Astrocyte of the cerebellum (primary cell): ENCODE measurements around the gene FAM210B.
A peak's percentile ranks its signal among the peaks of the same experiment; 100 is the strongest.
"Not testable (repeated sequence)": the region's sequence is repeated elsewhere in the genome, so short reads cannot be mapped to it uniquely, and the experiment has no call there.

Experiments used
- DNase-seq: peaks from one replicate; pipeline ENCODE4 v3.0.0-alpha.2; 2011; ENCODE audit warnings: low read depth
- H3K4me3 ChIP-seq: 2 replicates; pipeline ENCODE4 v1.5.1; 2011; ENCODE audit warnings: mild to moderate bottlenecking, low read depth, low read length, moderate library complexity
- CTCF ChIP-seq: IDR thresholded peaks from 2 replicates; pipeline ENCODE4 v1.5.1; 2012; ENCODE audit warnings: low read length, low read depth, moderate library complexity, mild to moderate bottlenecking; ENCODE audit errors: missing control alignments
- in situ Hi-C: cut with HindIII; loops from 2 replicates; pipeline ENCODE4 v1.10.0; 2017; ENCODE audit warnings: low sequenced_read_pairs

FAM210B gene

GRCh38 chr20:56409956-56410355 lies 51.2 kb downstream of the FAM210B start:
- TF ChIP-seq CTCF, result no peak
- no peak for DNase-seq
- in situ Hi-C loops, result no loop called here
- no peak overlapping the region for H3K4me3 ChIP-seq

- in situ Hi-C loops, DNase-seq, H3K4me3 ChIP-seq: not testable (repeated sequence)
Observed at GRCh38 chr20:56411287-56411686, 52.5 kb downstream of the FAM210B start.

- TF ChIP-seq CTCF, result no peak
- in situ Hi-C loops, result no loop called here
Observed at GRCh38 chr20:56411759-56412472, 53.1 kb downstream of the FAM210B start, which contains the start of gene CASS4. Gene CASS4, plus strand, starts transcription at chr20:56412260. Its CDS starts 199 bp downstream, at chr20:56412459.

GRCh38 chr20:56412473-56412790 lies 53.7 kb downstream of the FAM210B start:
- DNase-seq, result no peak
- no peak overlapping the region for H3K4me3 ChIP-seq
- in situ Hi-C loops, result no loop called here
- TF ChIP-seq CTCF, result no peak

More at GRCh38 chr20:56411759-56412472, 53.1 kb downstream of the FAM210B start, which contains the start of gene CASS4:
- DNase-seq, result peak; percentile 59
- no peak within 1 kb of the TSS for H3K4me3 ChIP-seq

GRCh38 chr20:56412949-56413348 lies 54.2 kb downstream of the FAM210B start:
- DNase-seq, result no peak
- no peak overlapping the region for H3K4me3 ChIP-seq
- TF ChIP-seq CTCF, result no peak
- in situ Hi-C loops, result no loop called here

- no peak overlapping the region for H3K4me3 ChIP-seq
- in situ Hi-C loops, result no loop called here
- no peak for TF ChIP-seq CTCF
- no peak for DNase-seq
Observed at GRCh38 chr20:56414842-56415765, 56.3 kb downstream of the FAM210B start.

GRCh38 chr20:56417402-56417801 lies 58.6 kb downstream of the FAM210B start:
- in situ Hi-C loops, result no loop called here
- no peak for DNase-seq
- TF ChIP-seq CTCF, result no peak
- no peak overlapping the region for H3K4me3 ChIP-seq
